Measurements from ENCODE around the gene CTNND2. TPM values are rescaled to one million over a fixed set of nuclear protein-coding genes. Genes with fewer than 3 reads are reported as not detected.

Gene CTNND2
- total RNA-seq, 1 experiment from 2014 or later: 7.0 TPM

- H2AFZ ChIP-seq (ENCODE audit: low read length): no peak overlapping the region
- H3K14ac ChIP-seq (ENCODE audit: insufficient read depth, low read length): no peak overlapping the region
- no peak overlapping the region for H3K23ac ChIP-seq (ENCODE audit: insufficient read length, low read depth, low read length)
- no peaks in the 10 kb centered on the region for H3K79me1 ChIP-seq (ENCODE audit: insufficient read depth, low read depth, low read length, poor library complexity, severe bottlenecking)
- H4K8ac ChIP-seq (replicated peaks; ENCODE audit: insufficient read length, low read depth, low read length): no peak overlapping the region
- H3K23me2 ChIP-seq (ENCODE audit: insufficient read length, low read depth, low read length, poor library complexity, severe bottlenecking): no peaks in the 10 kb centered on the region
- Mint-ChIP-seq H3K27me3 (ENCODE audit: low read depth) (no peaks in the 10 kb centered on the region), H3K4me1 (peaks cover 8% of the 10 kb centered on the region in 2 experiments; a peak in 3 of 4 replicates), H3K9me3 (peaks cover 0 to 4% of the 10 kb centered on the region in 2 experiments; a peak in 1 of 5 replicates), H3K36me3 (ENCODE audit: insufficient read depth in 1 of 3, low read depth in 3 of 3) (no peaks in the 10 kb centered on the region), H3K27ac (no peak overlapping the region), H3K4me3 (no peak overlapping the region)
- H4K5ac ChIP-seq (ENCODE audit: insufficient read length, low read depth, low read length): no peak overlapping the region
- H2BK5ac ChIP-seq (ENCODE audit: insufficient read length, low read length): no peak overlapping the region
- TF ChIP-seq, protein P1, sequence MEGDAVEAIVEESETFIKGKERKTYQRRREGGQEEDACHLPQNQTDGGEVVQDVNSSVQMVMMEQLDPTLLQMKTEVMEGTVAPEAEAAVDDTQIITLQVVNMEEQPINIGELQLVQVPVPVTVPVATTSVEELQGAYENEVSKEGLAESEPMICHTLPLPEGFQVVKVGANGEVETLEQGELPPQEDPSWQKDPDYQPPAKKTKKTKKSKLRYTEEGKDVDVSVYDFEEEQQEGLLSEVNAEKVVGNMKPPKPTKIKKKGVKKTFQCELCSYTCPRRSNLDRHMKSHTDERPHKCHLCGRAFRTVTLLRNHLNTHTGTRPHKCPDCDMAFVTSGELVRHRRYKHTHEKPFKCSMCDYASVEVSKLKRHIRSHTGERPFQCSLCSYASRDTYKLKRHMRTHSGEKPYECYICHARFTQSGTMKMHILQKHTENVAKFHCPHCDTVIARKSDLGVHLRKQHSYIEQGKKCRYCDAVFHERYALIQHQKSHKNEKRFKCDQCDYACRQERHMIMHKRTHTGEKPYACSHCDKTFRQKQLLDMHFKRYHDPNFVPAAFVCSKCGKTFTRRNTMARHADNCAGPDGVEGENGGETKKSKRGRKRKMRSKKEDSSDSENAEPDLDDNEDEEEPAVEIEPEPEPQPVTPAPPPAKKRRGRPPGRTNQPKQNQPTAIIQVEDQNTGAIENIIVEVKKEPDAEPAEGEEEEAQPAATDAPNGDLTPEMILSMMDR (conservative IDR thresholded peaks at IDR 0.05): no peak
- H3T11ph ChIP-seq (ENCODE audit: low read length): no peak overlapping the region
- no peak overlapping the region for H2AK5ac ChIP-seq (ENCODE audit: insufficient read length, low read length)
- H3K4me1 ChIP-seq (ENCODE audit: insufficient read depth, low read length): no peaks in the 10 kb centered on the region
- no peak overlapping the region for H3K18ac ChIP-seq (ENCODE audit: insufficient read length, low read depth, low read length)
- no peak overlapping the region for H4K91ac ChIP-seq (ENCODE audit: insufficient read length, low read depth, low read length)
- H3K56ac ChIP-seq (ENCODE audit: insufficient read length, low read depth, low read length): no peak overlapping the region
- no CpG with 5 or more reads among the region's 6 CpGs for WGBS (ENCODE audit: extremely low coverage, insufficient read length, low lambda C conversion rate)
- no peaks in the 10 kb centered on the region for H3K9me3 ChIP-seq (ENCODE audit: control insufficient read depth, low read depth, low read length)
- no peak overlapping the region for H2BK15ac ChIP-seq (ENCODE audit: low read depth, low read length)
- no peaks in the 10 kb centered on the region for H3K27me3 ChIP-seq (ENCODE audit: insufficient read depth, low read length)
- H4K20me1 ChIP-seq (ENCODE audit: control insufficient read depth, insufficient read depth, insufficient read length): no peaks in the 10 kb centered on the region
- no peak for DNase-seq
- no peak overlapping the region for H2BK20ac ChIP-seq (ENCODE audit: low read depth, low read length, poor library complexity, severe bottlenecking)
- no peak overlapping the region for H2BK120ac ChIP-seq (ENCODE audit: low read depth, low read length, poor library complexity, severe bottlenecking)
- no peaks in the 10 kb centered on the region for H3K79me2 ChIP-seq (ENCODE audit: insufficient read depth, low read length)
- no peak overlapping the region for H2BK12ac ChIP-seq (ENCODE audit: insufficient read length, low read depth, low read length)
- no peak overlapping the region for H3K4me2 ChIP-seq (ENCODE audit: insufficient read depth, insufficient read length, low read length)
- H3K27ac ChIP-seq (ENCODE audit: insufficient read length, low read depth, low read length): no peak overlapping the region
- H3K4ac ChIP-seq (ENCODE audit: low read depth, low read length): no peak overlapping the region
- no peak overlapping the region for H3K9ac ChIP-seq (ENCODE audit: extremely low read depth, insufficient read length, low read length)
These were observed 435.8 kb downstream of the CTNND2 start for GRCh38 chr5:11468334-11469039.
